Measurements from ENCODE around the gene EXD1. TPM values are rescaled to one million over a fixed set of nuclear protein-coding genes. Genes with fewer than 3 reads are reported as not detected.

Gene EXD1
- total RNA-seq, 1 donor from 2014 or later = not detected

- DNase-seq = peak; percentile 24
Measured at GRCh38 chr15:41231422-41232226, 1.1 kb upstream of the EXD1 start.

- DNase-seq = no peak
Measured at GRCh38 chr15:41230345-41230649, 260 bp downstream of the EXD1 start.

GRCh38 chr15:41219381-41219780 is 11.2 kb downstream of the EXD1 start:
- DNase-seq = no peak

- DNase-seq = no peak
Measured at GRCh38 chr15:41218851-41219250, 11.7 kb downstream of the EXD1 start.

- DNase-seq = no peak
Measured at GRCh38 chr15:41215708-41216107, 14.8 kb downstream of the EXD1 start.

- no peak for DNase-seq
Measured at GRCh38 chr15:41207687-41208448, 22.7 kb downstream of the EXD1 start.

GRCh38 chr15:41205315-41205714 is 25.2 kb downstream of the EXD1 start:
- DNase-seq = no peak

- DNase-seq = no peak
Measured at GRCh38 chr15:41203395-41203794, 27.2 kb downstream of the EXD1 start.

- DNase-seq = no peak
Measured at GRCh38 chr15:41199470-41199869, 31.1 kb downstream of the EXD1 start.

GRCh38 chr15:41194444-41194843 is 36.1 kb downstream of the EXD1 start:
- DNase-seq = no peak

- DNase-seq = no peak
Measured at GRCh38 chr15:41183581-41183980, 47.0 kb downstream of the EXD1 start.

- no peak for DNase-seq
Measured at GRCh38 chr15:41182266-41182665, 48.3 kb downstream of the EXD1 start.

- no peak for DNase-seq
Measured at GRCh38 chr15:41180206-41180789, 50.3 kb downstream of the EXD1 start.

- no peak for DNase-seq
Measured at GRCh38 chr15:41169781-41170180, 60.8 kb downstream of the EXD1 start.

- no peak for DNase-seq
Measured at GRCh38 chr15:41169086-41169485, 61.5 kb downstream of the EXD1 start.

GRCh38 chr15:41161736-41162135 is 68.8 kb downstream of the EXD1 start:
- no peak for DNase-seq

GRCh38 chr15:41161336-41161735 is 69.2 kb downstream of the EXD1 start:
- no peak for DNase-seq

GRCh38 chr15:41160639-41161315 is 69.8 kb downstream of the EXD1 start:
- no peak for DNase-seq

- DNase-seq = peak; percentile 7
Measured at GRCh38 chr15:41154412-41154811, 76.1 kb downstream of the EXD1 start.

- DNase-seq = no peak
Measured at GRCh38 chr15:41153733-41154132, 76.8 kb downstream of the EXD1 start.

- DNase-seq = no peak
Measured at GRCh38 chr15:41151451-41152005, 79.0 kb downstream of the EXD1 start.

GRCh38 chr15:41150279-41150678 is 80.3 kb downstream of the EXD1 start:
- DNase-seq = no peak

- no peak for DNase-seq
Measured at GRCh38 chr15:41148065-41148464, 82.5 kb downstream of the EXD1 start.
